HEK293T (cell line): ENCODE data around the gene COPZ1.
"Not testable (repeated sequence)": the region's sequence is repeated elsewhere in the genome, so short reads cannot be mapped to it uniquely, and the experiment has no call there.

Experiments used
- ARNT ChIP-seq: fragments of 450-650 bp; IDR thresholded peaks from 2 replicates; pipeline ENCODE4 v1.6.1; 2017; ENCODE audit warnings: mild to moderate bottlenecking
- BHLHE40 ChIP-seq: fragments of 450-650 bp; IDR thresholded peaks from 2 replicates; pipeline ENCODE4 v1.6.1; 2016; ENCODE audit warnings: mild to moderate bottlenecking, moderate library complexity, borderline replicate concordance
- ELF4 ChIP-seq: fragments of 450-650 bp; IDR thresholded peaks from 2 replicates; pipeline ENCODE4 v1.6.1; 2017; ENCODE audit warnings: antibody characterized with exemption
- FOXA1 ChIP-seq: fragments of 450-650 bp; IDR thresholded peaks from 2 replicates; pipeline ENCODE4 v1.6.1; 2016; ENCODE audit warnings: mild to moderate bottlenecking
- FOXK2 ChIP-seq: fragments of 450-650 bp; IDR thresholded peaks from 2 replicates; pipeline ENCODE4 v1.6.1; 2016; ENCODE audit warnings: mild to moderate bottlenecking
- FOXM1 ChIP-seq: fragments of 450-650 bp; IDR thresholded peaks from 2 replicates; pipeline ENCODE4 v1.6.1; 2017; ENCODE audit warnings: mild to moderate bottlenecking, borderline replicate concordance
- LEF1 ChIP-seq: fragments of 450-650 bp; IDR thresholded peaks from 2 replicates; pipeline ENCODE4 v1.6.1; 2017; ENCODE audit warnings: mild to moderate bottlenecking, borderline replicate concordance
- NFRKB ChIP-seq: fragments of 450-650 bp; IDR thresholded peaks from 2 replicates; pipeline ENCODE4 v1.6.1; 2016; ENCODE audit warnings: mild to moderate bottlenecking, moderate library complexity
- PKNOX1 ChIP-seq: fragments of 450-650 bp; IDR thresholded peaks from 2 replicates; pipeline ENCODE4 v1.6.1; 2016
- SP1 ChIP-seq: fragments of 450-650 bp; IDR thresholded peaks from 2 replicates; pipeline ENCODE4 v1.6.1; 2017
- SUZ12 ChIP-seq: fragments of 450-650 bp; IDR thresholded peaks from 2 replicates; pipeline ENCODE4 v1.6.1; 2016; ENCODE audit warnings: mild to moderate bottlenecking
- TARDBP ChIP-seq: fragments of 450-650 bp; IDR thresholded peaks from 2 replicates; pipeline ENCODE4 v1.6.1; 2016
- ZNF384 ChIP-seq: fragments of 450-650 bp; IDR thresholded peaks from 2 replicates; pipeline ENCODE4 v1.6.1; 2016

GRCh38 chr12:54281694-54282093, 43.2 kb upstream of the COPZ1 start:
- not testable (repeated sequence) for TF ChIP-seq TARDBP, PKNOX1, SP1, FOXM1, ARNT, LEF1, ELF4, SUZ12, FOXA1, ZNF384, FOXK2, NFRKB
- TF ChIP-seq BHLHE40: 0 out of 2 replicates have a peak, but pooled peaks have one; percentile 9
